Eye (tissue), 1 donor: ENCODE results near the gene NAA25.
"Not testable (repeated sequence)": the region's sequence is repeated elsewhere in the genome, so short reads cannot be mapped to it uniquely, and the experiment has no call there.

Experiments
- DNase-seq: peaks from one replicate; pipeline ENCODE4 v3.0.0-alpha.2; 2015

Gene NAA25

GRCh38 chr12:112116232-112117060 lies 7.9 kb upstream of the NAA25 start:
- DNase-seq: peak; percentile 94

GRCh38 chr12:112115259-112116045 lies 6.9 kb upstream of the NAA25 start:
- DNase-seq: no peak

- DNase-seq: no peak
These were observed 4.0 kb upstream of the NAA25 start for GRCh38 chr12:112112409-112113133.

- DNase-seq: no peak
These were observed 3.3 kb upstream of the NAA25 start for GRCh38 chr12:112111931-112112330.

- not testable (repeated sequence) for DNase-seq
These were observed 2.4 kb upstream of the NAA25 start for GRCh38 chr12:112110787-112111662.

GRCh38 chr12:112107306-112108201 lies 1.0 kb downstream of the NAA25 start:
- no peak for DNase-seq

- no peak for DNase-seq
These were observed 2.7 kb downstream of the NAA25 start for GRCh38 chr12:112105891-112106290.

GRCh38 chr12:112103758-112104503 lies 4.7 kb downstream of the NAA25 start:
- no peak for DNase-seq

GRCh38 chr12:112102746-112103145 lies 5.8 kb downstream of the NAA25 start:
- DNase-seq: not testable (repeated sequence)

- DNase-seq: no peak
These were observed 6.5 kb downstream of the NAA25 start for GRCh38 chr12:112102127-112102526.

- DNase-seq: not testable (repeated sequence)
These were observed 8.1 kb downstream of the NAA25 start for GRCh38 chr12:112100500-112100899.

- no peak for DNase-seq
These were observed 10.9 kb downstream of the NAA25 start for GRCh38 chr12:112097641-112098040.

- DNase-seq: no peak
These were observed 11.9 kb downstream of the NAA25 start for GRCh38 chr12:112096667-112097066.

- no peak for DNase-seq
These were observed 12.5 kb downstream of the NAA25 start for GRCh38 chr12:112096070-112096469.

- DNase-seq: no peak
These were observed 17.0 kb downstream of the NAA25 start for GRCh38 chr12:112091563-112091962.

GRCh38 chr12:112087851-112088250 lies 20.7 kb downstream of the NAA25 start:
- DNase-seq: no peak

- DNase-seq: no peak
These were observed 21.3 kb downstream of the NAA25 start for GRCh38 chr12:112087055-112087850.

GRCh38 chr12:112066566-112066965 lies 42.0 kb downstream of the NAA25 start:
- DNase-seq: no peak

- no peak for DNase-seq
These were observed 45.3 kb downstream of the NAA25 start for GRCh38 chr12:112063273-112063672.

GRCh38 chr12:112061137-112061536 lies 47.4 kb downstream of the NAA25 start:
- DNase-seq: no peak
